ENCODE measurements around the gene TUSC1. TPM values are rescaled to one million over a fixed set of nuclear protein-coding genes. Genes with fewer than 3 reads are reported as not detected.

The TUSC1 gene
- total and polyA plus RNA-seq, 2 of the 8 experiments (the other 6 are each of a cell fraction or from before 2014, with no cell fraction given), result 4.3 to 4.6 TPM

DNA sequence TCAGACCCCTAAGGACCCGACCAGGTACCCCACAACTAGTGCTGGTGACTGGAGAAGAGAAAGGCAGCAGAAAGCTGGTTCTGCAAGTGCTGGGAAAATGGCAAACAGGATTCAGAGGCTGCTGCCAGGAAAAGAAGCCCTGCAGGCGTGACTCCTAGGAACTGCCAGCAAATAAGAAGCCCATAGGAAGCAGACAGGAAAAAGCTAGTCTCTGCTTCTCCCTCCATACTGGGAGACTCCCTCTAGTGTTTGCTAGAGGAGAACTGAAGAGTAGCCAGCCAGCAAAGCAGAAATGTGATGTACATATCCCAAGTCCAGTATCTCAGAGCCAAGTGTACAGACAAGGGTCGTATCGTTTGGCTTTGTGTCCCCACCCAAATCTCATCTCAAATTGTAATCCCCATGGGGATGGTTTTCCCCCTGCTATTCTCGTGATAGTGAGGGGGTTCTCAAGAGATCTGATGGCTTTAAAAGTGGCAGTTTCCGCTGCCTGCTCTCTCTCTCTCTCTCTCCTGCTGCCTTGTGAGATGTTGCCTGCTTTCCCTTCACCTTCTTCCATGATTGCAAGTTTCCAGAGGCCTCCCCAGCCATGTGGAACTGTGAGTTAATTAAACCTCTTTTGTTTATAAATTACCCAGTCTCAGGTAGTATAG, 38.1 kb upstream of the TUSC1 start:
- H3K4ac ChIP-seq (replicated peaks; ENCODE audit: insufficient read length, low read depth, low read length), result no peak overlapping the region
- DNase-seq (ENCODE audit: low read depth in 1 of 2, low spot score in 2 of 2), result peak; percentile 34 to 53
- no peak overlapping the region for H4K8ac ChIP-seq (ENCODE audit: extremely low read depth, insufficient read depth, low read length)
- no peaks in the 10 kb centered on the region for H3K9me3 ChIP-seq (ENCODE audit: insufficient read depth in 2 of 2, low read depth in 1 of 2, low read length in 1 of 2)
- H2BK120ac ChIP-seq (replicated peaks; ENCODE audit: low read depth, low read length), result no peak overlapping the region
- no peak overlapping the region for H2AK5ac ChIP-seq (ENCODE audit: low read depth, low read length)
- H2BK15ac ChIP-seq (ENCODE audit: low read length), result no peak overlapping the region
- no peak overlapping the region for H3K18ac ChIP-seq (ENCODE audit: extremely low read depth, low read length)
- no peaks in the 10 kb centered on the region for H3K27me3 ChIP-seq (replicated peaks in 1 of 4; ENCODE audit: control insufficient read depth in 3 of 4, extremely low read depth in 1 of 4, insufficient read depth in 3 of 4, low read length in 3 of 4)
- H3K4me1 ChIP-seq (replicated peaks in 1 of 4; ENCODE audit: control insufficient read depth in 3 of 4, insufficient read depth in 4 of 4, low read length in 3 of 4), result no peaks in the 10 kb centered on the region
- peak overlapping the region; percentile 98 for H2AFZ ChIP-seq (ENCODE audit: low read length)
- H4K5ac ChIP-seq (ENCODE audit: insufficient read length, low read depth, low read length), result no peak overlapping the region
- no peak overlapping the region for H3K27ac ChIP-seq (ENCODE audit: low read depth, low read length)
- H3K36me3 ChIP-seq (ENCODE audit: control insufficient read depth in 2 of 4, insufficient read depth in 4 of 4, low read length in 3 of 4), result no peaks in the 10 kb centered on the region
- no peak overlapping the region for H3K4me2 ChIP-seq (ENCODE audit: insufficient read depth in 1 of 2, low read depth in 2 of 2, low read length in 2 of 2)
- H3K79me1 ChIP-seq (ENCODE audit: low read depth, low read length), result no peaks in the 10 kb centered on the region
- CTCF ChIA-PET (ENCODE audit: partially characterized antibody), result interaction anchor here (0.6 to 1.5 kb wide), 10 partner anchors 8 to 520 kb away, joined by 3 to 5 read pairs (median 4); no protein-coding TSS in a partner anchor
- FAIRE-seq, result peak; percentile 32
- H3K23me2 ChIP-seq (ENCODE audit: low read depth, low read length), result no peaks in the 10 kb centered on the region
- H3K9ac ChIP-seq (replicated peaks in 1 of 4; ENCODE audit: extremely low read depth in 1 of 4, low read depth in 3 of 4, low read length in 3 of 4), result no peak overlapping the region
- H4K20me1 ChIP-seq (replicated peaks in 1 of 2; ENCODE audit: control insufficient read depth in 1 of 2, insufficient read depth in 2 of 2, low read length in 2 of 2), result no peaks in the 10 kb centered on the region
- no peak overlapping the region for H2BK20ac ChIP-seq (ENCODE audit: low read length)
- no peak overlapping the region for H4K91ac ChIP-seq (replicated peaks; ENCODE audit: insufficient read length, low read length)
- no peak overlapping the region for H2BK12ac ChIP-seq (ENCODE audit: low read depth, low read length)
- no peak overlapping the region for H3K4me3 ChIP-seq (ENCODE audit: extremely low read depth in 1 of 4, insufficient read depth in 2 of 4, low read depth in 3 of 4, low read length in 4 of 4)
- H3K56ac ChIP-seq (replicated peaks; ENCODE audit: insufficient read length, low read depth, low read length), result no peak overlapping the region
- H3K14ac ChIP-seq (ENCODE audit: insufficient read length), result no peak overlapping the region
- H2BK5ac ChIP-seq (ENCODE audit: low read depth, low read length), result no peak overlapping the region
- 70% methylated on average over 5 of the region's 6 CpGs; no CpG with 5 or more reads in 1 of the 2 experiments for WGBS, 2 experiments (ENCODE audit: extremely low coverage in 1 of 2, insufficient coverage in 1 of 2, insufficient read length in 1 of 2, insufficient replicate concordance in 2 of 2, low coverage in 1 of 2, low lambda C conversion rate in 2 of 2, missing lambda C conversion rate in 1 of 2)
- H3K23ac ChIP-seq (ENCODE audit: insufficient read length), result no peak overlapping the region
- H3K79me2 ChIP-seq (ENCODE audit: control insufficient read depth in 1 of 2, insufficient read depth in 2 of 2, low read length in 2 of 2), result no peaks in the 10 kb centered on the region
- TF ChIP-seq EZH2 (IDR thresholded peaks at IDR 0.05; ENCODE audit: low read depth, low read length, severe bottlenecking) (no peak), RAD21 (IDR thresholded peaks at IDR 0.05 in 1 of 2, conservative IDR thresholded peaks at IDR 0.05 in 1 of 2; ENCODE audit: low read depth in 2 of 2, low read length in 2 of 2) (peak; percentile 59 to 69)
- TF ChIP-seq, protein P1, sequence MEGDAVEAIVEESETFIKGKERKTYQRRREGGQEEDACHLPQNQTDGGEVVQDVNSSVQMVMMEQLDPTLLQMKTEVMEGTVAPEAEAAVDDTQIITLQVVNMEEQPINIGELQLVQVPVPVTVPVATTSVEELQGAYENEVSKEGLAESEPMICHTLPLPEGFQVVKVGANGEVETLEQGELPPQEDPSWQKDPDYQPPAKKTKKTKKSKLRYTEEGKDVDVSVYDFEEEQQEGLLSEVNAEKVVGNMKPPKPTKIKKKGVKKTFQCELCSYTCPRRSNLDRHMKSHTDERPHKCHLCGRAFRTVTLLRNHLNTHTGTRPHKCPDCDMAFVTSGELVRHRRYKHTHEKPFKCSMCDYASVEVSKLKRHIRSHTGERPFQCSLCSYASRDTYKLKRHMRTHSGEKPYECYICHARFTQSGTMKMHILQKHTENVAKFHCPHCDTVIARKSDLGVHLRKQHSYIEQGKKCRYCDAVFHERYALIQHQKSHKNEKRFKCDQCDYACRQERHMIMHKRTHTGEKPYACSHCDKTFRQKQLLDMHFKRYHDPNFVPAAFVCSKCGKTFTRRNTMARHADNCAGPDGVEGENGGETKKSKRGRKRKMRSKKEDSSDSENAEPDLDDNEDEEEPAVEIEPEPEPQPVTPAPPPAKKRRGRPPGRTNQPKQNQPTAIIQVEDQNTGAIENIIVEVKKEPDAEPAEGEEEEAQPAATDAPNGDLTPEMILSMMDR (IDR thresholded peaks at IDR 0.05; ENCODE audit: control extremely low read depth in 1 of 3, insufficient read depth in 1 of 3, low read depth in 1 of 3, low read length in 3 of 3), result peak in 2 of 3 experiments; percentile 46 to 76; a peak in 3 of 4 replicates
- POLR2A ChIA-PET (ENCODE audit: partially characterized antibody), result interaction anchor here (1.3 kb wide), 1 partner anchor 39 kb away, joined by 4 read pairs; no protein-coding TSS in a partner anchor
